ENCODE results near the gene OLA1.

Gene OLA1

GRCh38 chr2:174121612-174122011 is 126.7 kb downstream of the OLA1 start:
- Histone ChIP-seq H3K4me2 (ENCODE audit: low read depth, low read length) (no peak overlapping the region), H3K36me3 (replicated peaks; ENCODE audit: insufficient read depth, low read length) (no peaks in the 10 kb centered on the region), H2AFZ (ENCODE audit: low read length) (no peak overlapping the region), H3K9ac (ENCODE audit: low read length) (no peak overlapping the region), H4K20me1 (ENCODE audit: insufficient read depth, low read length) (no peaks in the 10 kb centered on the region), H3K27ac (ENCODE audit: low read length) (no peak overlapping the region), H3K4me3 (ENCODE audit: low read length) (no peak overlapping the region), H3K9me3 (replicated peaks; ENCODE audit: insufficient read depth, low read length) (no peaks in the 10 kb centered on the region), H3K79me2 (ENCODE audit: low read length) (no peaks in the 10 kb centered on the region), H3K9me2 (replicated peaks; ENCODE audit: insufficient read depth, low read length) (no peaks in the 10 kb centered on the region), H3K4me1 (ENCODE audit: low read length) (no peaks in the 10 kb centered on the region), H3K27me3 (replicated peaks; ENCODE audit: insufficient read depth, low read length) (no peaks in the 10 kb centered on the region), H3F3A (ENCODE audit: insufficient read depth, low read length) (no peaks in the 10 kb centered on the region)
- DNase-seq = no peak
- TF ChIP-seq EZH2 (optimal IDR thresholded peaks at IDR 0.05; ENCODE audit: low read depth, low read length) = no peak
- TF ChIP-seq CTCF (IDR thresholded peaks at IDR 0.05; ENCODE audit: low read length) = no peak
- no peak for TF ChIP-seq EZH2phosphoT487 (IDR thresholded peaks at IDR 0.05; ENCODE audit: low read length)

- no peaks in the 10 kb centered on the region for H3K9me3 ChIP-seq (replicated peaks; ENCODE audit: insufficient read depth, low read length)
- H2AFZ ChIP-seq (ENCODE audit: low read length) = no peak overlapping the region
- no peaks in the 10 kb centered on the region for H3K27me3 ChIP-seq (replicated peaks; ENCODE audit: insufficient read depth, low read length)
- H3K27ac ChIP-seq (ENCODE audit: low read length) = no peak overlapping the region
- no peak overlapping the region for H3K4me3 ChIP-seq (ENCODE audit: low read length)
- H3F3A ChIP-seq (ENCODE audit: insufficient read depth, low read length) = no peaks in the 10 kb centered on the region
- H3K4me2 ChIP-seq (ENCODE audit: low read depth, low read length) = no peak overlapping the region
- TF ChIP-seq CTCF (IDR thresholded peaks at IDR 0.05; ENCODE audit: low read length) (no peak), EZH2phosphoT487 (IDR thresholded peaks at IDR 0.05; ENCODE audit: low read length) (no peak), EZH2 (optimal IDR thresholded peaks at IDR 0.05; ENCODE audit: low read depth, low read length) (no peak)
- no peaks in the 10 kb centered on the region for H3K4me1 ChIP-seq (ENCODE audit: low read length)
- H4K20me1 ChIP-seq (ENCODE audit: insufficient read depth, low read length) = no peaks in the 10 kb centered on the region
- no peaks in the 10 kb centered on the region for H3K79me2 ChIP-seq (ENCODE audit: low read length)
- DNase-seq = no peak
- H3K36me3 ChIP-seq (replicated peaks; ENCODE audit: insufficient read depth, low read length) = no peaks in the 10 kb centered on the region
- no peak overlapping the region for H3K9ac ChIP-seq (ENCODE audit: low read length)
- no peaks in the 10 kb centered on the region for H3K9me2 ChIP-seq (replicated peaks; ENCODE audit: insufficient read depth, low read length)
These were observed 127.2 kb downstream of the OLA1 start for GRCh38 chr2:174121175-174121574.

- Histone ChIP-seq H3K27ac (ENCODE audit: low read length) (no peak overlapping the region), H4K20me1 (ENCODE audit: insufficient read depth, low read length) (no peaks in the 10 kb centered on the region), H3K9me3 (replicated peaks; ENCODE audit: insufficient read depth, low read length) (no peaks in the 10 kb centered on the region), H3K4me2 (ENCODE audit: low read depth, low read length) (no peak overlapping the region), H3K9me2 (replicated peaks; ENCODE audit: insufficient read depth, low read length) (no peaks in the 10 kb centered on the region), H3K79me2 (ENCODE audit: low read length) (no peaks in the 10 kb centered on the region), H3K9ac (ENCODE audit: low read length) (no peak overlapping the region), H3K4me3 (ENCODE audit: low read length) (no peak overlapping the region), H3F3A (ENCODE audit: insufficient read depth, low read length) (no peaks in the 10 kb centered on the region), H3K36me3 (replicated peaks; ENCODE audit: insufficient read depth, low read length) (no peaks in the 10 kb centered on the region), H3K4me1 (ENCODE audit: low read length) (no peaks in the 10 kb centered on the region), H3K27me3 (replicated peaks; ENCODE audit: insufficient read depth, low read length) (no peaks in the 10 kb centered on the region), H2AFZ (ENCODE audit: low read length) (no peak overlapping the region)
- TF ChIP-seq EZH2phosphoT487 (IDR thresholded peaks at IDR 0.05; ENCODE audit: low read length) = no peak
- no peak for TF ChIP-seq EZH2 (optimal IDR thresholded peaks at IDR 0.05; ENCODE audit: low read depth, low read length)
- TF ChIP-seq CTCF (IDR thresholded peaks at IDR 0.05; ENCODE audit: low read length) = no peak
- no peak for DNase-seq
These were observed 128.0 kb downstream of the OLA1 start for GRCh38 chr2:174120346-174120745.
